H1 (cell line): ENCODE results near the gene ABI3BP. TPM values are rescaled to one million over a fixed set of nuclear protein-coding genes. Genes with fewer than 3 reads are reported as not detected.

Source experiments
- CTCF ChIA-PET: fragments of 300-600 bp; sonication (Branson Sonifier 250); formaldehyde crosslinking; loops from one replicate; lab custom pipeline; 2021; ENCODE audit not compliant: partially characterized antibody; lab: Charles Lee
- POLR2A ChIA-PET: fragments of 300-600 bp; sonication (Branson Sonifier 250); formaldehyde crosslinking; loops from one replicate; lab custom pipeline; 2021; ENCODE audit warnings: inconsistent platforms; ENCODE audit not compliant: partially characterized antibody; lab: Charles Lee
- DNase-seq, 2 experiments: peaks; one replicate each; pipeline versions ENCODE4 v3.0.0 to v3.0.0-alpha.2; 2010 to 2022; ENCODE audit warnings: low spot score in 2 of 2, low read depth in 1 of 2, mixed read lengths in 1 of 2
- FAIRE-seq: peaks from 2 replicates; lab custom pipeline; 2011; peaks lifted over from hg19 to GRCh38; lab: Jason Lieb, UNC
- H2AFZ ChIP-seq: 2 replicates; pipeline ENCODE4 v1.8.1; 2012; ENCODE audit warnings: low read length, inconsistent platforms
- H2AK5ac ChIP-seq: 2 replicates; pipeline ENCODE4 v1.6.1; 2013; ENCODE audit warnings: low read depth, low read length
- H2BK120ac ChIP-seq: replicated peaks from 2 replicates; pipeline ENCODE3; 2013; ENCODE audit warnings: low read depth, low read length, inconsistent platforms
- H2BK12ac ChIP-seq: 2 replicates; pipeline ENCODE4 v1.6.1; 2013; ENCODE audit warnings: low read depth, low read length
- H2BK15ac ChIP-seq: 2 replicates; pipeline ENCODE4 v1.6.1; 2013; ENCODE audit warnings: low read length
- H2BK20ac ChIP-seq: 2 replicates; pipeline ENCODE4 v1.6.1; 2013; ENCODE audit warnings: low read length
- H2BK5ac ChIP-seq: 2 replicates; pipeline ENCODE4 v1.6.1; 2013; ENCODE audit warnings: low read depth, low read length
- H3K14ac ChIP-seq: 2 replicates; pipeline ENCODE4 v1.6.1; 2013; ENCODE audit warnings: inconsistent platforms; ENCODE audit not compliant: insufficient read length
- H3K18ac ChIP-seq: 2 replicates; pipeline ENCODE4 v1.6.1; 2013; ENCODE audit warnings: low read length; ENCODE audit errors: extremely low read depth
- H3K23ac ChIP-seq: 2 replicates; pipeline ENCODE4 v1.6.1; 2013; ENCODE audit warnings: inconsistent platforms; ENCODE audit not compliant: insufficient read length
- H3K23me2 ChIP-seq: 2 replicates; pipeline ENCODE4 v1.6.1; 2013; ENCODE audit warnings: low read depth, low read length
- H3K27ac ChIP-seq: 2 replicates; pipeline ENCODE4 v1.6.1; 2011; ENCODE audit warnings: low read depth, low read length, inconsistent platforms
- H3K27me3 ChIP-seq, 4 experiments: replicated peaks in 1 of 4; 1 replicate in 1 of 4; 2 replicates in 3 of 4; pipeline versions ENCODE4 v1.6.1 to v1.8.1; 2011 to 2013; ENCODE audit warnings: low read length in 3 of 4, mild to moderate bottlenecking in 3 of 4, inconsistent platforms in 2 of 4, mixed read lengths in 2 of 4, moderate library complexity in 1 of 4; ENCODE audit not compliant: control insufficient read depth in 3 of 4, insufficient read depth in 3 of 4; ENCODE audit errors: extremely low read depth in 1 of 4
- H3K36me3 ChIP-seq, 4 experiments: 2 replicates each; pipeline versions ENCODE4 v1.6.1 to v1.8.1; 2011 to 2013; ENCODE audit warnings: mild to moderate bottlenecking in 4 of 4, low read length in 3 of 4, moderate library complexity in 2 of 4, control low read depth in 1 of 4, inconsistent platforms in 1 of 4; ENCODE audit not compliant: insufficient read depth in 4 of 4, control insufficient read depth in 2 of 4
- H3K4ac ChIP-seq: replicated peaks from 2 replicates; pipeline ENCODE3; 2013; ENCODE audit warnings: low read length, low read depth, mixed read lengths, inconsistent platforms; ENCODE audit not compliant: insufficient read length
- H3K4me1 ChIP-seq, 4 experiments: replicated peaks in 1 of 4; 1 replicate in 1 of 4; 2 replicates in 3 of 4; pipeline versions ENCODE4 v1.6.1 to v1.8.1; 2011 to 2013; ENCODE audit warnings: low read length in 3 of 4, inconsistent platforms in 2 of 4, mixed read lengths in 1 of 4; ENCODE audit not compliant: insufficient read depth in 4 of 4, control insufficient read depth in 3 of 4
- H3K4me2 ChIP-seq, 2 experiments: 2 replicates each; pipeline versions ENCODE4 v1.6.1 to v1.8.1; 2011 to 2013; ENCODE audit warnings: low read depth in 2 of 2, low read length in 2 of 2, control low read depth in 1 of 2, inconsistent platforms in 1 of 2, mild to moderate bottlenecking in 1 of 2; ENCODE audit not compliant: insufficient read depth in 1 of 2
- H3K4me3 ChIP-seq, 4 experiments: fragments of 200-600, 300-600 bp in 1 of 4; sonication (generic), shearing (Covaris generic), sonication (Bioruptor Twin) in 1 of 4; 2 replicates each; pipeline versions ENCODE4 v1.5.1 to v1.8.1; 2011 to 2016; ENCODE audit warnings: low read length in 4 of 4, low read depth in 3 of 4, control low read depth in 2 of 4, inconsistent platforms in 2 of 4, mild to moderate bottlenecking in 2 of 4, mixed read lengths in 1 of 4, moderate library complexity in 1 of 4; ENCODE audit not compliant: insufficient read depth in 2 of 4; ENCODE audit errors: extremely low read depth in 1 of 4
- H3K56ac ChIP-seq: replicated peaks from 2 replicates; pipeline ENCODE3; 2013; ENCODE audit warnings: low read depth, mild to moderate bottlenecking, mixed read lengths, low read length, inconsistent platforms; ENCODE audit not compliant: insufficient read length
- H3K79me1 ChIP-seq: 2 replicates; pipeline ENCODE4 v1.6.1; 2013; ENCODE audit warnings: low read depth, low read length, control low read depth
- H3K79me2 ChIP-seq, 2 experiments: 2 replicates each; pipeline versions ENCODE4 v1.6.1 to v1.8.1; 2012 to 2013; ENCODE audit warnings: low read length in 2 of 2, mild to moderate bottlenecking in 2 of 2, inconsistent platforms in 1 of 2; ENCODE audit not compliant: insufficient read depth in 2 of 2, control insufficient read depth in 1 of 2
- H3K9ac ChIP-seq, 4 experiments: replicated peaks in 1 of 4; 1 replicate in 1 of 4; 2 replicates in 3 of 4; pipeline versions ENCODE4 v1.6.1 to v1.8.1; 2011 to 2013; ENCODE audit warnings: low read depth in 3 of 4, low read length in 3 of 4, control low read depth in 2 of 4, mild to moderate bottlenecking in 2 of 4, moderate library complexity in 2 of 4, inconsistent platforms in 1 of 4; ENCODE audit errors: extremely low read depth in 1 of 4
- H3K9me3 ChIP-seq, 2 experiments: 2 replicates each; pipeline versions ENCODE4 v1.6.1 to v1.8.1; 2012 to 2013; ENCODE audit warnings: mild to moderate bottlenecking in 2 of 2, moderate library complexity in 2 of 2, control low read depth in 1 of 2, inconsistent platforms in 1 of 2, low read depth in 1 of 2, low read length in 1 of 2, mixed read lengths in 1 of 2; ENCODE audit not compliant: insufficient read depth in 2 of 2
- H4K20me1 ChIP-seq, 2 experiments: replicated peaks in 1 of 2; 2 replicates each; pipeline versions ENCODE3 to v1.8.1; 2011 to 2013; ENCODE audit warnings: inconsistent platforms in 2 of 2, low read length in 2 of 2, mild to moderate bottlenecking in 1 of 2; ENCODE audit not compliant: insufficient read depth in 2 of 2, control insufficient read depth in 1 of 2
- H4K5ac ChIP-seq: 2 replicates; pipeline ENCODE4 v1.6.1; 2013; ENCODE audit warnings: low read length, low read depth, mixed read lengths, inconsistent platforms; ENCODE audit not compliant: insufficient read length
- H4K8ac ChIP-seq: 2 replicates; pipeline ENCODE4 v1.8.0; 2013; ENCODE audit warnings: mild to moderate bottlenecking, moderate library complexity, low read length, inconsistent platforms; ENCODE audit not compliant: insufficient read depth; ENCODE audit errors: extremely low read depth
- H4K91ac ChIP-seq: replicated peaks from 2 replicates; pipeline ENCODE3; 2013; ENCODE audit warnings: low read length, mixed read lengths, inconsistent platforms; ENCODE audit not compliant: insufficient read length
- ATF3 ChIP-seq: IDR thresholded peaks from 2 replicates; pipeline ENCODE4 v1.6.1; 2011; ENCODE audit warnings: low read depth, mild to moderate bottlenecking, low read length; ENCODE audit not compliant: insufficient read depth
- CBX5 ChIP-seq: fragments of 300-800, 300-1000 bp; sonication (generic); IDR thresholded peaks from 2 replicates; pipeline ENCODE4 v1.7.1; 2016; ENCODE audit warnings: antibody characterized with exemption, low read length, low read depth
- CEBPB ChIP-seq: IDR thresholded peaks from 2 replicates; pipeline ENCODE4 v1.6.1; 2012; ENCODE audit warnings: low read depth, low read length
- CREB1 ChIP-seq: IDR thresholded peaks from 2 replicates; pipeline ENCODE4 v1.6.1; 2012; ENCODE audit warnings: inconsistent platforms
- CTCF ChIP-seq, 3 experiments: IDR thresholded peaks; 1 replicate in 2 of 3; 2 replicates in 1 of 3; pipeline versions ENCODE4 v1.5.1 to v1.6.1; 2011; ENCODE audit warnings: low read length in 3 of 3, mild to moderate bottlenecking in 3 of 3, inconsistent platforms in 2 of 3, low read depth in 1 of 3, moderate library complexity in 1 of 3; ENCODE audit not compliant: insufficient read depth in 1 of 3; ENCODE audit errors: control extremely low read depth in 1 of 3
- KDM5A ChIP-seq: fragments of 200-600 bp; IDR thresholded peaks from 2 replicates; pipeline ENCODE4 v1.7.1; 2012; ENCODE audit warnings: mild to moderate bottlenecking, low read length, inconsistent platforms, mixed read lengths
- RNF2 ChIP-seq: fragments of 200-900, 300-1000 bp; sonication (generic); IDR thresholded peaks from 2 replicates; pipeline ENCODE4 v1.7.1; 2016; ENCODE audit warnings: borderline replicate concordance, low read depth, mild to moderate bottlenecking, antibody characterized with exemption, low read length; ENCODE audit not compliant: poor library complexity, severe bottlenecking; ENCODE audit errors: missing control alignments
- SP2 ChIP-seq: IDR thresholded peaks from 2 replicates; pipeline ENCODE4 v1.6.1; 2012; ENCODE audit warnings: mild to moderate bottlenecking, low read length, inconsistent platforms
- TAF7 ChIP-seq: optimal IDR thresholded peaks from 2 replicates; pipeline ENCODE3; 2011; ENCODE audit warnings: low read depth, mild to moderate bottlenecking, inconsistent platforms, low read length, moderate library complexity, borderline replicate concordance
- TCF12 ChIP-seq: IDR thresholded peaks from 2 replicates; pipeline ENCODE4 v1.6.1; 2011; ENCODE audit warnings: low read depth, mild to moderate bottlenecking, low read length
- TEAD4 ChIP-seq: IDR thresholded peaks from 2 replicates; pipeline ENCODE4 v1.6.1; 2012; ENCODE audit warnings: low read depth, low read length, inconsistent platforms, mixed read lengths
- YY1 ChIP-seq: IDR thresholded peaks from 2 replicates; pipeline ENCODE4 v1.6.1; 2011; ENCODE audit warnings: low read depth, mild to moderate bottlenecking, low read length
- WGBS, 2 experiments: shearing (Covaris generic) in 1 of 2; methylation state at CpG; one replicate each; pipeline versions ENCODE4 v1.1.6 to v1.1.7; 2013 to 2015; ENCODE audit warnings: low lambda C conversion rate in 2 of 2, mixed read lengths in 2 of 2, inconsistent platforms in 1 of 2, low coverage in 1 of 2, missing lambda C conversion rate in 1 of 2; ENCODE audit not compliant: insufficient replicate concordance in 2 of 2, insufficient coverage in 1 of 2, insufficient read length in 1 of 2; ENCODE audit errors: extremely low coverage in 1 of 2, missing lambda C conversion rate in 1 of 2; 5-methylcytosine and 5-hydroxymethylcytosine counted together
- polyA plus RNA-seq, 7 experiments: library from polyadenylated mRNA; depleted of rRNA in 3 of 7; stranded (reverse) in 5 of 7; unstranded in 2 of 7; fragments of >200 nt in 5 of 7; fragments of 200-250 nt in 2 of 7; gene quantifications; 1 replicate in 5 of 7; 2 replicates in 1 of 7; 4 replicates in 1 of 7; pipeline versions ENCODE4 v1.2.1 to v1.2.3, GENCODE V29; 2011 to 2013; ENCODE audit warnings: missing spikeins in 2 of 7, mixed read lengths in 2 of 7
- total RNA-seq: library from RNA; stranded (reverse); fragmentation: NEBNext Ultra II Directional; extraction: Animal tissue kit (Norgen Biotek cat#: 25700); gene quantifications from 2 replicates; pipeline ENCODE4 v1.2.1, GENCODE V29; 2021

The ABI3BP gene
- total and polyA plus RNA-seq, 2 of the 8 experiments (the other 6 are each of a cell fraction or from before 2014, with no cell fraction given), result 0.08 to 0.32 TPM

- 87% methylated on average over 5 of the region's 5 CpGs; no CpG with 5 or more reads in 1 of the 2 experiments for WGBS, 2 experiments
- peaks cover 0 to 6% (median 0%) of the 10 kb centered on the region in 4 experiments; a peak in 2 of 7 replicates for H3K4me1 ChIP-seq
- CTCF ChIA-PET, result interaction anchor here (1.6 to 1.8 kb wide), 2 partner anchors 32 to 144 kb away, joined by 3 to 4 read pairs; no protein-coding TSS in a partner anchor
- H3K27me3 ChIP-seq, result no peaks in the 10 kb centered on the region
- H4K5ac ChIP-seq, result no peak overlapping the region
- no peak for DNase-seq
- no peaks in the 10 kb centered on the region for H3K23me2 ChIP-seq
- H3K9ac ChIP-seq, result no peak overlapping the region
- POLR2A ChIA-PET, result no interaction called here
- no peak overlapping the region for H4K8ac ChIP-seq
- no peak overlapping the region for H2BK15ac ChIP-seq
- no peak overlapping the region for H3K27ac ChIP-seq
- no peak overlapping the region for H3K18ac ChIP-seq
- H3K56ac ChIP-seq, result no peak overlapping the region
- FAIRE-seq, result no peak
- H2BK5ac ChIP-seq, result no peak overlapping the region
- H4K91ac ChIP-seq, result no peak overlapping the region
- no peak overlapping the region for H3K23ac ChIP-seq
- no peaks in the 10 kb centered on the region for H3K79me2 ChIP-seq
- no peak overlapping the region for H3K14ac ChIP-seq
- no peak overlapping the region for H2BK20ac ChIP-seq
- no peak overlapping the region for H3K4ac ChIP-seq
- H3K36me3 ChIP-seq, result no peaks in the 10 kb centered on the region
- H3K4me3 ChIP-seq, result no peak overlapping the region
- H3K4me2 ChIP-seq, result no peak overlapping the region
- TF ChIP-seq TAF7, result no peak
- TF ChIP-seq TCF12, result no peak
- no peak for TF ChIP-seq KDM5A
- no peak for TF ChIP-seq CBX5
- no peak for TF ChIP-seq CEBPB
- no peak for TF ChIP-seq SP2
- no peak for TF ChIP-seq YY1
- no peak for TF ChIP-seq CTCF (IDR thresholded peaks at IDR 0.05; ENCODE audit: control extremely low read depth in 1 of 3, insufficient read depth in 1 of 3, low read depth in 1 of 3, low read length in 3 of 3)
- TF ChIP-seq TEAD4, result no peak
- no peak for TF ChIP-seq CREB1
- no peak for TF ChIP-seq RNF2
- no peak for TF ChIP-seq ATF3
- H2AFZ ChIP-seq, result no peak overlapping the region
- no peak overlapping the region for H2BK120ac ChIP-seq
- H3K79me1 ChIP-seq, result no peaks in the 10 kb centered on the region
- H2AK5ac ChIP-seq, result no peak overlapping the region
- no peaks in the 10 kb centered on the region for H4K20me1 ChIP-seq
- H2BK12ac ChIP-seq, result no peak overlapping the region
- H3K9me3 ChIP-seq, result no peaks in the 10 kb centered on the region
Observed at GRCh38 chr3:101037613-101038012, 44.4 kb upstream of the ABI3BP start.
